HCT116 (cell line): ENCODE results near the gene UFD1. TPM values are rescaled to one million over a fixed set of nuclear protein-coding genes. Genes with fewer than 3 reads are reported as not detected.

Experiments
- ATAC-seq: fragments of 200-7000 bp; cut with Tn5 transposase; 2 replicates; pipeline ENCODE4 v1.9.1; 2020; ENCODE audit warnings: mild to moderate bottlenecking, moderate library complexity
- BruUV-seq: library from RNA; stranded (reverse); fragments of 400-500 nt; replicated peaks from 2 replicates; lab custom pipeline; 2021; lab: Mats Ljungman, UMichigan
- CTCF ChIA-PET: fragments of 300-600 bp; sonication (Branson Sonifier 250); formaldehyde crosslinking; loops from one replicate; lab custom pipeline; 2021; ENCODE audit warnings: antibody characterized with exemption; lab: Charles Lee
- POLR2A ChIA-PET: fragments of 300-600, 350-600 bp; sonication (Branson Sonifier 250); formaldehyde crosslinking; loops from one replicate; lab custom pipeline; 2021; ENCODE audit warnings: antibody characterized with exemption; lab: Charles Lee
- RAD21 ChIA-PET, 2 experiments: fragments of 300-600 bp; sonication (Branson Sonifier 250); formaldehyde crosslinking; loops; one replicate each; lab custom pipeline; 2023; ENCODE audit warnings: low total read pairs in 2 of 2; ENCODE audit not compliant: uncharacterized antibody in 2 of 2, unreplicated experiment in 2 of 2, low non-redundant PET in 1 of 2; lab: Charles Lee
- DNase-seq: peaks from one replicate; pipeline ENCODE4 v3.0.0-alpha.2; 2010; ENCODE audit warnings: low read depth, low spot score
- H2AFZ ChIP-seq: fragments of 200-600 bp; shearing (Covaris generic), sonication (generic); 2 replicates; pipeline ENCODE4 v1.6.1; 2017; ENCODE audit warnings: low read depth, mixed run types, mixed read lengths, antibody characterized with exemption, low read length; ENCODE audit not compliant: poor library complexity, severe bottlenecking
- H3K27ac ChIP-seq: 2 replicates; pipeline ENCODE4 v1.5.1; 2012; ENCODE audit warnings: low read depth, low read length
- H3K27me3 ChIP-seq: fragments of 200-600 bp; sonication (generic); 2 replicates; pipeline ENCODE4 v1.6.1; 2016; ENCODE audit warnings: mixed run types, low read length, mixed read lengths; ENCODE audit not compliant: insufficient read depth
- H3K36me3 ChIP-seq, 2 experiments: fragments of 200-500 bp in 1 of 2; fragments of 200-600 bp in 1 of 2; sonication (Bioruptor generic) in 1 of 2; sonication (generic) in 1 of 2; 2 replicates each; pipeline versions ENCODE4 v1.5.1 to v1.6.1; 2014 to 2016; ENCODE audit warnings: low read length in 2 of 2, inconsistent platforms in 1 of 2, mixed read lengths in 1 of 2, mixed run types in 1 of 2; ENCODE audit not compliant: insufficient read depth in 2 of 2, control insufficient read depth in 1 of 2
- H3K4me1 ChIP-seq, 2 experiments: fragments of 200-600 bp in 1 of 2; sonication (generic) in 1 of 2; 2 replicates each; pipeline versions ENCODE4 v1.5.1 to v1.6.1; 2012 to 2017; ENCODE audit warnings: low read length in 2 of 2, inconsistent platforms in 1 of 2, mild to moderate bottlenecking in 1 of 2, mixed read lengths in 1 of 2, mixed run types in 1 of 2, moderate library complexity in 1 of 2; ENCODE audit not compliant: insufficient read depth in 2 of 2, control insufficient read depth in 1 of 2
- H3K4me2 ChIP-seq: fragments of 200-600 bp; sonication (generic); 2 replicates; pipeline ENCODE4 v1.6.1; 2017; ENCODE audit warnings: mixed run types, low read length, mixed read lengths
- H3K4me3 ChIP-seq, 2 experiments: fragments of 200-600 bp in 1 of 2; sonication (generic) in 1 of 2; replicated peaks in 1 of 2; 2 replicates each; pipeline ENCODE4 v1.5.1; 2011 to 2016; ENCODE audit warnings: low read length in 2 of 2, control low read depth in 1 of 2, low read depth in 1 of 2, mild to moderate bottlenecking in 1 of 2, mixed read lengths in 1 of 2, mixed run types in 1 of 2
- H3K79me2 ChIP-seq: fragments of 200-600 bp; sonication (generic); 2 replicates; pipeline ENCODE4 v1.6.1; 2017; ENCODE audit warnings: mild to moderate bottlenecking, mixed run types, low read length, moderate library complexity, mixed read lengths; ENCODE audit not compliant: insufficient read depth
- H3K9ac ChIP-seq: fragments of 200-600 bp; sonication (generic); 2 replicates; pipeline ENCODE4 v1.6.1; 2016; ENCODE audit warnings: low read length, mixed read lengths
- H3K9me2 ChIP-seq: fragments of 200-600 bp; sonication (generic), shearing (Covaris generic); 2 replicates; pipeline ENCODE4 v1.6.1; 2017; ENCODE audit warnings: mixed run types, mild to moderate bottlenecking, moderate library complexity; ENCODE audit not compliant: insufficient read depth
- H3K9me3 ChIP-seq, 2 experiments: fragments of 200-500 bp in 1 of 2; fragments of 200-600 bp in 1 of 2; sonication (Bioruptor generic) in 1 of 2; sonication (generic) in 1 of 2; 2 replicates each; pipeline ENCODE4 v1.6.1; 2014 to 2017; ENCODE audit warnings: low read length in 2 of 2, mixed read lengths in 2 of 2, inconsistent platforms in 1 of 2, low read depth in 1 of 2, mild to moderate bottlenecking in 1 of 2, mixed run types in 1 of 2, moderate library complexity in 1 of 2; ENCODE audit not compliant: control insufficient read depth in 1 of 2, insufficient read depth in 1 of 2
- H4K20me1 ChIP-seq: fragments of 200-600 bp; sonication (generic), shearing (Covaris generic); 2 replicates; pipeline ENCODE4 v1.6.1; 2017; ENCODE audit warnings: mixed run types, mild to moderate bottlenecking, moderate library complexity; ENCODE audit not compliant: insufficient read depth
- CBX3 ChIP-seq: IDR thresholded peaks from 2 replicates; pipeline ENCODE4 v1.6.1; 2012; ENCODE audit warnings: low read depth
- JUND ChIP-seq: IDR thresholded peaks from 2 replicates; pipeline ENCODE4 v1.6.1; 2012
- POLR2A ChIP-seq: IDR thresholded peaks from 2 replicates; pipeline ENCODE4 v1.7.0; 2011; ENCODE audit warnings: borderline replicate concordance; ENCODE audit not compliant: insufficient read depth, insufficient read length; ENCODE audit errors: extremely low read depth
- RAD21 ChIP-seq: IDR thresholded peaks from 2 replicates; pipeline ENCODE4 v1.6.1; 2012; ENCODE audit warnings: low read depth, mild to moderate bottlenecking
- SP1 ChIP-seq: IDR thresholded peaks from 2 replicates; pipeline ENCODE4 v1.6.1; 2012; ENCODE audit warnings: low read depth
- SRF ChIP-seq: IDR thresholded peaks from 2 replicates; pipeline ENCODE4 v1.6.1; 2012; ENCODE audit warnings: low read depth
- ZBTB33 ChIP-seq: IDR thresholded peaks from 2 replicates; pipeline ENCODE4 v1.6.1; 2011; ENCODE audit warnings: mild to moderate bottlenecking, low read length, moderate library complexity; ENCODE audit not compliant: insufficient replicate concordance; ENCODE audit errors: extremely low read depth
- ZFX ChIP-seq: fragments of 450-650 bp; IDR thresholded peaks from 2 replicates; pipeline ENCODE4 v1.6.1; 2017
- intact Hi-C: fragments of 100-400 bp; cut with micrococcal nuclease; formaldehyde crosslinking; loops from 2 replicates; pipeline ENCODE4 v1.10.0; 2022
- total RNA-seq: library from RNA; stranded (reverse); gene quantifications from one replicate; pipeline ENCODE4 v1.2.1, GENCODE V29; 2021; ENCODE audit not compliant: unreplicated experiment
- TF ChIP-seq, protein P1 (sequence below): IDR thresholded peaks from 2 replicates; pipeline ENCODE4 v1.6.1; 2012; ENCODE audit warnings: low read depth
- TF ChIP-seq, protein P2 (sequence below): IDR thresholded peaks from 2 replicates; pipeline ENCODE4 v1.6.1; 2012

Gene UFD1
- total RNA-seq, 1 experiment from 2014 or later, result 97.5 TPM

- Histone ChIP-seq H3K79me2 (peaks cover 35% of the 10 kb centered on the region), H3K36me3 (peaks cover 4 to 12% of the 10 kb centered on the region in 2 experiments; a peak in 2 of 4 replicates), H3K4me3 (no peak overlapping the region), H4K20me1 (no peaks in the 10 kb centered on the region), H2AFZ (no peak overlapping the region), H3K4me1 (peaks cover 11 to 13% of the 10 kb centered on the region in 2 experiments), H3K4me2 (no peak overlapping the region), H3K9ac (no peak overlapping the region), H3K27ac (no peak overlapping the region), H3K27me3 (no peaks in the 10 kb centered on the region), H3K9me2 (no peaks in the 10 kb centered on the region), H3K9me3 (no peaks in the 10 kb centered on the region)
- intact Hi-C loops, result no loop called here
- CTCF ChIA-PET, result no interaction called here
- DNase-seq (no peak), ATAC-seq (no peak)
- TF ChIP-seq ZBTB33 (no peak), CBX3 (no peak), POLR2A (no peak), RAD21 (no peak)
- BruUV-seq, result no TSS peak
- RAD21 ChIA-PET, result no interaction called here
- POLR2A ChIA-PET, result interaction anchor here (1.5 kb wide), 1 partner anchor 9 kb away, joined by 5 read pairs; no protein-coding TSS in a partner anchor
Observed at GRCh38 chr22:19434829-19435580, 44.0 kb downstream of the UFD1 start.

DNA sequence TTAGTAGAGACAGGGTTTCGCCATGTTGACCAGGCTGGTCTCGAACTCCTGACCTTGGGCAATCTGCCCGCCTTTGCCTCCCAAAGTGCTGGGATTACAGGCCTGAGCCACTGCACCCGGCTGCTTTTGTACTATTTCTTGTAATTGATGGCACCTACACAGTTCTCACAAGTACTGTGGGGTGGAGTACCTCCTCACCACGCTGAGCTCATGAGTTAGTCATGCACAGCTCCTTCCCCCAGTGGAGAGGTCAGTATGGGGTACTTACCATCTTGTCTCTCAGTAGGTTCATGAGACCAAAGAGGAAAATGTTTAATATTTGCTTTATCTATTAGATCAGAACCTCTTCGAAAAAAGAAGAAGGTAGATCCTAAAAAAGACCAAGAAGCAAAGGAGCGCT is 44.6 kb downstream of the UFD1 start:
- H3K9ac ChIP-seq, result no peak overlapping the region
- H2AFZ ChIP-seq, result no peak overlapping the region
- CTCF ChIA-PET, result no interaction called here
- no TSS peak for BruUV-seq
- POLR2A ChIA-PET, result interaction anchor here (1.5 to 1.6 kb wide), 2 partner anchors 9 to 11 kb away, joined by 4 to 5 read pairs; no protein-coding TSS in a partner anchor
- H3K27ac ChIP-seq, result no peak overlapping the region
- peaks cover 41% of the 10 kb centered on the region for H3K79me2 ChIP-seq
- H4K20me1 ChIP-seq, result no peaks in the 10 kb centered on the region
- H3K9me3 ChIP-seq, result no peaks in the 10 kb centered on the region
- no peak for TF ChIP-seq CBX3
- TF ChIP-seq, protein P1, sequence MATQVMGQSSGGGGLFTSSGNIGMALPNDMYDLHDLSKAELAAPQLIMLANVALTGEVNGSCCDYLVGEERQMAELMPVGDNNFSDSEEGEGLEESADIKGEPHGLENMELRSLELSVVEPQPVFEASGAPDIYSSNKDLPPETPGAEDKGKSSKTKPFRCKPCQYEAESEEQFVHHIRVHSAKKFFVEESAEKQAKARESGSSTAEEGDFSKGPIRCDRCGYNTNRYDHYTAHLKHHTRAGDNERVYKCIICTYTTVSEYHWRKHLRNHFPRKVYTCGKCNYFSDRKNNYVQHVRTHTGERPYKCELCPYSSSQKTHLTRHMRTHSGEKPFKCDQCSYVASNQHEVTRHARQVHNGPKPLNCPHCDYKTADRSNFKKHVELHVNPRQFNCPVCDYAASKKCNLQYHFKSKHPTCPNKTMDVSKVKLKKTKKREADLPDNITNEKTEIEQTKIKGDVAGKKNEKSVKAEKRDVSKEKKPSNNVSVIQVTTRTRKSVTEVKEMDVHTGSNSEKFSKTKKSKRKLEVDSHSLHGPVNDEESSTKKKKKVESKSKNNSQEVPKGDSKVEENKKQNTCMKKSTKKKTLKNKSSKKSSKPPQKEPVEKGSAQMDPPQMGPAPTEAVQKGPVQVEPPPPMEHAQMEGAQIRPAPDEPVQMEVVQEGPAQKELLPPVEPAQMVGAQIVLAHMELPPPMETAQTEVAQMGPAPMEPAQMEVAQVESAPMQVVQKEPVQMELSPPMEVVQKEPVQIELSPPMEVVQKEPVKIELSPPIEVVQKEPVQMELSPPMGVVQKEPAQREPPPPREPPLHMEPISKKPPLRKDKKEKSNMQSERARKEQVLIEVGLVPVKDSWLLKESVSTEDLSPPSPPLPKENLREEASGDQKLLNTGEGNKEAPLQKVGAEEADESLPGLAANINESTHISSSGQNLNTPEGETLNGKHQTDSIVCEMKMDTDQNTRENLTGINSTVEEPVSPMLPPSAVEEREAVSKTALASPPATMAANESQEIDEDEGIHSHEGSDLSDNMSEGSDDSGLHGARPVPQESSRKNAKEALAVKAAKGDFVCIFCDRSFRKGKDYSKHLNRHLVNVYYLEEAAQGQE, result no peak
- no peak for TF ChIP-seq JUND
- TF ChIP-seq SP1, result no peak
- TF ChIP-seq SRF, result no peak
- TF ChIP-seq, protein P2, sequence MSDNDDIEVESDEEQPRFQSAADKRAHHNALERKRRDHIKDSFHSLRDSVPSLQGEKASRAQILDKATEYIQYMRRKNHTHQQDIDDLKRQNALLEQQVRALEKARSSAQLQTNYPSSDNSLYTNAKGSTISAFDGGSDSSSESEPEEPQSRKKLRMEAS, result no peak
- no peak for TF ChIP-seq ZFX
- TF ChIP-seq POLR2A, result no peak
- H3K9me2 ChIP-seq, result no peaks in the 10 kb centered on the region
- H3K36me3 ChIP-seq, result peaks cover 6 to 12% of the 10 kb centered on the region in 2 experiments; a peak in 2 of 4 replicates
- RAD21 ChIA-PET, result no interaction called here
- no peaks in the 10 kb centered on the region for H3K27me3 ChIP-seq
- ATAC-seq (no peak), DNase-seq (no peak)
- intact Hi-C loops, result no loop called here
- peaks cover 16 to 17% of the 10 kb centered on the region in 2 experiments for H3K4me1 ChIP-seq
- no peak overlapping the region for H3K4me2 ChIP-seq
- no peak overlapping the region for H3K4me3 ChIP-seq
